DOHH2 (cell line): Measurements from ENCODE around the gene CLEC1B.

Experiments used
- CTCF ChIP-seq: fragments of 200-600 bp; sonication (generic); IDR thresholded peaks from one replicate; pipeline ENCODE4 v1.5.1; 2014; ENCODE audit warnings: antibody characterized with exemption, mild to moderate bottlenecking, low read depth, low read length; ENCODE audit not compliant: poor library complexity, severe bottlenecking
- EZH2phosphoT487 ChIP-seq: fragments of 200-600 bp; sonication (generic); IDR thresholded peaks from 2 replicates; pipeline ENCODE4 v1.6.1; 2017; ENCODE audit warnings: borderline replicate concordance, mild to moderate bottlenecking, antibody characterized with exemption, low read length, moderate library complexity, mixed read lengths

- TF ChIP-seq CTCF (no peak), EZH2phosphoT487 (no peak)
These were observed 13.9 kb upstream of the CLEC1B start for GRCh38 chr12:10012630-10013330.
